Right lobe of liver (tissue), 6 donors: ENCODE results near the gene KRTAP3-3. TPM values are rescaled to one million over a fixed set of nuclear protein-coding genes. Genes with fewer than 3 reads are reported as not detected.

Experiments
- ATAC-seq, 4 donors: fragments of 200-7000 bp; cut with Tn5 transposase; one replicate each; pipeline ENCODE4 v1.9.1; 2020; ENCODE audit warnings: mild to moderate bottlenecking in 4 of 4, moderate library complexity in 4 of 4
- DNase-seq, 3 donors: peaks; one replicate each; pipeline ENCODE4 v3.0.0-alpha.2; 2020
- H3K27ac ChIP-seq, 3 donors: fragments of 200-600 bp; one replicate each; pipeline ENCODE4 v1.8.0; 2022
- H3K27me3 ChIP-seq, 2 donors: fragments of 200-600 bp; one replicate each; pipeline ENCODE4 v1.8.0; 2022
- H3K36me3 ChIP-seq, 4 donors: fragments of 200-600 bp; sonication (generic) in 1 of 4; one replicate each; pipeline versions ENCODE4 v1.5.1 to v1.8.0; 2017 to 2022; ENCODE audit warnings: control low read depth in 1 of 4
- H3K4me1 ChIP-seq, 4 donors: fragments of 200-600 bp; sonication (generic) in 1 of 4; one replicate each; pipeline versions ENCODE4 v1.5.1 to v1.8.0; 2017 to 2022; ENCODE audit warnings: control low read depth in 1 of 4
- H3K4me3 ChIP-seq, 3 donors: fragments of 200-600 bp; one replicate each; pipeline ENCODE4 v1.8.0; 2022
- H3K9me3 ChIP-seq, 4 donors: fragments of 200-600 bp; sonication (generic) in 1 of 4; one replicate each; pipeline versions ENCODE4 v1.5.1 to v1.8.0; 2017 to 2022; ENCODE audit warnings: control low read depth in 1 of 4
- CTCF ChIP-seq, 4 donors: fragments of 200-600 bp in 3 of 4; fragments of 450-650 bp in 1 of 4; IDR thresholded peaks; one replicate each; pipeline versions ENCODE4 v1.5.1 to v1.8.0; 2016 to 2022; ENCODE audit warnings: antibody characterized with exemption in 4 of 4, mild to moderate bottlenecking in 2 of 4
- POLR2A ChIP-seq: fragments of 450-650 bp; IDR thresholded peaks from one replicate; pipeline ENCODE4 v1.6.1; 2017; ENCODE audit warnings: antibody characterized with exemption, mild to moderate bottlenecking
- WGBS: methylation state at CpG from one replicate; pipeline ENCODE4 v1.1.6; 2018; ENCODE audit warnings: low coverage, low lambda C conversion rate; ENCODE audit not compliant: insufficient coverage; ENCODE audit errors: missing lambda C conversion rate; 5-methylcytosine and 5-hydroxymethylcytosine counted together
- intact Hi-C, 2 donors: fragments of 100-400 bp; cut with DNase I; formaldehyde crosslinking; loops; one replicate each; pipeline versions ENCODE4 v1.11.2 to v1.14.1; 2022
- small RNA-seq, 2 experiments: library from RNA; depleted of rRNA; stranded (forward); fragments of <200 nt; gene quantifications; one replicate each; pipeline ENCODE3, GENCODE V24; 2016
- total RNA-seq, 6 experiments: library from RNA; depleted of rRNA in 2 of 6; stranded (reverse); fragments of >200 nt in 2 of 6; fragmentation: NEBNext Ultra II Directional in 3 of 6; extraction: Animal tissue kit (Norgen Biotek cat#: 25700) in 3 of 6; gene quantifications; one replicate each; pipeline versions ENCODE4 v1.1.0 to v1.2.4, GENCODE V29; 2016 to 2023
- donor health status: DM: no; HTN: yes; CAD: no.
- donor health status: DM: no; HTN: no; CAD: no.
- donor health status: DM: no; HTN: no; CAD: no.
- donor health status: DM: no; HTN: yes; CAD: no.
- donor health status: DM: no; HTN: yes; CAD: no.

KRTAP3-3 gene
- total RNA-seq, 6 experiments from 2014 or later = not detected

- Histone ChIP-seq H3K4me3 (no peak overlapping the region), H3K9me3 (no peaks in the 10 kb centered on the region), H3K27ac (no peak overlapping the region), H3K27me3 (no peaks in the 10 kb centered on the region), H3K4me1 (no peaks in the 10 kb centered on the region), H3K36me3 (no peaks in the 10 kb centered on the region)
- intact Hi-C loops = no loop called here
- ATAC-seq (no peak), DNase-seq (no peak)
- TF ChIP-seq CTCF (IDR thresholded peaks at IDR 0.05) = no peak
- no peak for TF ChIP-seq POLR2A
- WGBS = 72% methylated on average over 6 of the region's 6 CpGs
Observed at GRCh38 chr17:40945414-40945813, 48.5 kb downstream of the KRTAP3-3 start.

GRCh38 chr17:40944531-40944930 is 49.4 kb downstream of the KRTAP3-3 start:
- Histone ChIP-seq H3K4me3 (no peak overlapping the region), H3K36me3 (no peaks in the 10 kb centered on the region), H3K27me3 (no peaks in the 10 kb centered on the region), H3K9me3 (no peaks in the 10 kb centered on the region), H3K4me1 (no peaks in the 10 kb centered on the region), H3K27ac (no peak overlapping the region)
- ATAC-seq (no peak), DNase-seq (no peak)
- WGBS = 6% methylated on average over 1 of the region's 1 CpG
- intact Hi-C loops = no loop called here
- TF ChIP-seq POLR2A (no peak), CTCF (IDR thresholded peaks at IDR 0.05) (no peak)

Small RNAs within 50 kb of the gene (small RNA-seq; reads per million reads assigned to genes)
- 0 reads per million in 2 experiments for gene KRTAP3-4P

Other genes starting within 250 kb of the KRTAP3-3 start
- gene KRT25, start 238.8 kb downstream of the KRTAP3-3 start, total RNA-seq = not detected
- gene KRT26, start 222.0 kb downstream of the KRTAP3-3 start, total RNA-seq = not detected
- not detected for gene KRT27, start 211.6 kb downstream of the KRTAP3-3 start, total RNA-seq
- gene KRT28, start 194.2 kb downstream of the KRTAP3-3 start, total RNA-seq = not detected
- 10 to 100 TPM; 11.4 to 20.4 (median 17.4) TPM for gene KRT10, start 171.6 kb downstream of the KRTAP3-3 start, total RNA-seq
- gene KRT12, start 126.9 kb downstream of the KRTAP3-3 start, total RNA-seq = not detected
- not detected for gene KRT20, start 108.9 kb downstream of the KRTAP3-3 start, total RNA-seq
- 10 to 100 TPM in 2 of 6 experiments, 1 to 10 TPM in 1, under 1 TPM in 1, not detected in 2; 0.49 to 17.6 (median 10.0) TPM for gene KRT23, start 56.5 kb downstream of the KRTAP3-3 start, total RNA-seq
- gene KRT39, start 27.2 kb downstream of the KRTAP3-3 start, total RNA-seq = not detected
- gene KRT40, start 9.8 kb downstream of the KRTAP3-3 start, total RNA-seq = not detected
- not detected for gene KRTAP3-2, start 5.7 kb upstream of the KRTAP3-3 start, total RNA-seq
- not detected for gene KRTAP3-1, start 15.0 kb upstream of the KRTAP3-3 start, total RNA-seq
- not detected for gene KRTAP1-5, start 33.0 kb upstream of the KRTAP3-3 start, total RNA-seq
- gene KRTAP1-4, start 36.0 kb upstream of the KRTAP3-3 start, total RNA-seq = not detected
- not detected for gene KRTAP1-3, start 40.7 kb upstream of the KRTAP3-3 start, total RNA-seq
- not detected for gene KRTAP1-1, start 47.3 kb upstream of the KRTAP3-3 start, total RNA-seq
- not detected for gene KRTAP2-1, start 53.2 kb upstream of the KRTAP3-3 start, total RNA-seq
- not detected for gene KRTAP2-2, start 61.1 kb upstream of the KRTAP3-3 start, total RNA-seq
- gene KRTAP2-3, start 66.0 kb upstream of the KRTAP3-3 start, total RNA-seq = not detected
- not detected for gene KRTAP2-4, start 71.7 kb upstream of the KRTAP3-3 start, total RNA-seq
- not detected for gene KRTAP4-7, start 90.0 kb upstream of the KRTAP3-3 start, total RNA-seq
- not detected for gene KRTAP4-8, start 104.0 kb upstream of the KRTAP3-3 start, total RNA-seq
- not detected for gene KRTAP4-16, start 108.0 kb upstream of the KRTAP3-3 start, total RNA-seq
- gene KRTAP4-9, start 111.2 kb upstream of the KRTAP3-3 start, total RNA-seq = not detected
- not detected for gene KRTAP4-11, start 124.2 kb upstream of the KRTAP3-3 start, total RNA-seq
- gene KRTAP4-12, start 130.0 kb upstream of the KRTAP3-3 start, total RNA-seq = not detected
- not detected for gene KRTAP4-6, start 146.4 kb upstream of the KRTAP3-3 start, total RNA-seq
- not detected for gene KRTAP4-5, start 155.7 kb upstream of the KRTAP3-3 start, total RNA-seq
- gene KRTAP4-4, start 166.6 kb upstream of the KRTAP3-3 start, total RNA-seq = not detected
- not detected for gene KRTAP4-3, start 174.1 kb upstream of the KRTAP3-3 start, total RNA-seq
- gene KRTAP4-2, start 184.1 kb upstream of the KRTAP3-3 start, total RNA-seq = not detected
- gene KRTAP4-1, start 190.7 kb upstream of the KRTAP3-3 start, total RNA-seq = not detected
- not detected for gene KRTAP9-1, start 195.7 kb upstream of the KRTAP3-3 start, total RNA-seq
- not detected for gene KRTAP9-2, start 232.5 kb upstream of the KRTAP3-3 start, total RNA-seq
- not detected for gene KRTAP9-3, start 238.3 kb upstream of the KRTAP3-3 start, total RNA-seq
- not detected for gene KRTAP9-8, start 243.8 kb upstream of the KRTAP3-3 start, total RNA-seq